ENCODE results near the gene PROS1. TPM values are rescaled to one million over a fixed set of nuclear protein-coding genes. Genes with fewer than 3 reads are reported as not detected.

Gene PROS1
- total and polyA plus RNA-seq, 9 of the 15 experiments (the other 6 are each of a cell fraction or from before 2014, with no cell fraction given): 5.5 to 50.5 (median 22.7) TPM

- Histone ChIP-seq H4K20me1 (replicated peaks; ENCODE audit: control insufficient read depth, insufficient read depth, low read length) (no peaks in the 10 kb centered on the region), H3K4me3 (no peak overlapping the region), H3K9me3 (replicated peaks; ENCODE audit: control insufficient read depth, insufficient read depth, low read depth, low read length) (no peaks in the 10 kb centered on the region), H3K4me1 (replicated peaks in 1 of 2; ENCODE audit: control insufficient read depth in 2 of 2, insufficient read depth in 2 of 2, low read length in 2 of 2) (no peaks in the 10 kb centered on the region), H3K27me3 (ENCODE audit: control insufficient read depth in 2 of 2, insufficient read depth in 2 of 2, low read length in 2 of 2) (no peaks in the 10 kb centered on the region), H2AFZ (ENCODE audit: low read depth, low read length) (no peak overlapping the region), H3K27ac (ENCODE audit: extremely low read depth, low read depth, low read length) (no peak overlapping the region), H3K9me1 (ENCODE audit: control insufficient read depth, insufficient read depth, low read length) (no peaks in the 10 kb centered on the region), H3K79me2 (ENCODE audit: control insufficient read depth, insufficient read depth, low read length) (no peaks in the 10 kb centered on the region; the same call in 2 of the 3 replicates), H3K4me2 (ENCODE audit: insufficient read depth, low read length) (no peak overlapping the region), H3K9ac (ENCODE audit: insufficient read depth in 1 of 2, low read depth in 2 of 2, low read length in 2 of 2) (no peak overlapping the region), H3K36me3 (ENCODE audit: control insufficient read depth, insufficient read depth, low read length) (0 out of 3 replicates have a peak, but pooled peaks cover 6% of the 10 kb centered on the region)
- intact Hi-C loops (cut with micrococcal nuclease) (no loop called here), in situ Hi-C loops (cut with MboI) (no loop called here)
- FAIRE-seq (no peak), ATAC-seq (no peak), DNase-seq (ENCODE audit: extremely low read depth in 1 of 4, low spot score in 3 of 4) (no peak)
- ChIA-PET CTCF (ENCODE audit: low intra/inter-chr PET ratio) (no interaction called here), POLR2A (interaction anchor here (1.6 to 2.2 kb wide), 2 partner anchors 11 to 12 kb away, joined by 8 to 14 read pairs; partner anchors contain the start of gene PROS1)
- BruUV-seq (replicated peaks): no TSS peak
- no CpG with 5 or more reads among the region's 1 CpG for WGBS (ENCODE audit: insufficient coverage, low coverage, missing lambda C conversion rate)
- TF ChIP-seq, protein P1, sequence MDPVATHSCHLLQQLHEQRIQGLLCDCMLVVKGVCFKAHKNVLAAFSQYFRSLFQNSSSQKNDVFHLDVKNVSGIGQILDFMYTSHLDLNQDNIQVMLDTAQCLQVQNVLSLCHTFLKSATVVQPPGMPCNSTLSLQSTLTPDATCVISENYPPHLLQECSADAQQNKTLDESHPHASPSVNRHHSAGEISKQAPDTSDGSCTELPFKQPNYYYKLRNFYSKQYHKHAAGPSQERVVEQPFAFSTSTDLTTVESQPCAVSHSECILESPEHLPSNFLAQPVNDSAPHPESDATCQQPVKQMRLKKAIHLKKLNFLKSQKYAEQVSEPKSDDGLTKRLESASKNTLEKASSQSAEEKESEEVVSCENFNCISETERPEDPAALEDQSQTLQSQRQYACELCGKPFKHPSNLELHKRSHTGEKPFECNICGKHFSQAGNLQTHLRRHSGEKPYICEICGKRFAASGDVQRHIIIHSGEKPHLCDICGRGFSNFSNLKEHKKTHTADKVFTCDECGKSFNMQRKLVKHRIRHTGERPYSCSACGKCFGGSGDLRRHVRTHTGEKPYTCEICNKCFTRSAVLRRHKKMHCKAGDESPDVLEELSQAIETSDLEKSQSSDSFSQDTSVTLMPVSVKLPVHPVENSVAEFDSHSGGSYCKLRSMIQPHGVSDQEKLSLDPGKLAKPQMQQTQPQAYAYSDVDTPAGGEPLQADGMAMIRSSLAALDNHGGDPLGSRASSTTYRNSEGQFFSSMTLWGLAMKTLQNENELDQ (CRISPR knock-in tag; IDR thresholded peaks at IDR 0.05; ENCODE audit: borderline replicate concordance): no peak
- TF ChIP-seq PHF8 (IDR thresholded peaks at IDR 0.05; ENCODE audit: borderline replicate concordance, low read length) (no peak), TFAP4 (CRISPR knock-in tag; IDR thresholded peaks at IDR 0.05; ENCODE audit: borderline replicate concordance) (no peak), ZNF3 (CRISPR knock-in tag; IDR thresholded peaks at IDR 0.05) (no peak)
- TF ChIP-seq, protein P2, sequence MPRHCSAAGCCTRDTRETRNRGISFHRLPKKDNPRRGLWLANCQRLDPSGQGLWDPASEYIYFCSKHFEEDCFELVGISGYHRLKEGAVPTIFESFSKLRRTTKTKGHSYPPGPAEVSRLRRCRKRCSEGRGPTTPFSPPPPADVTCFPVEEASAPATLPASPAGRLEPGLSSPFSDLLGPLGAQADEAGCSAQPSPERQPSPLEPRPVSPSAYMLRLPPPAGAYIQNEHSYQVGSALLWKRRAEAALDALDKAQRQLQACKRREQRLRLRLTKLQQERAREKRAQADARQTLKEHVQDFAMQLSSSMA (CRISPR knock-in tag; IDR thresholded peaks at IDR 0.05): no peak
- TF ChIP-seq, protein P3, sequence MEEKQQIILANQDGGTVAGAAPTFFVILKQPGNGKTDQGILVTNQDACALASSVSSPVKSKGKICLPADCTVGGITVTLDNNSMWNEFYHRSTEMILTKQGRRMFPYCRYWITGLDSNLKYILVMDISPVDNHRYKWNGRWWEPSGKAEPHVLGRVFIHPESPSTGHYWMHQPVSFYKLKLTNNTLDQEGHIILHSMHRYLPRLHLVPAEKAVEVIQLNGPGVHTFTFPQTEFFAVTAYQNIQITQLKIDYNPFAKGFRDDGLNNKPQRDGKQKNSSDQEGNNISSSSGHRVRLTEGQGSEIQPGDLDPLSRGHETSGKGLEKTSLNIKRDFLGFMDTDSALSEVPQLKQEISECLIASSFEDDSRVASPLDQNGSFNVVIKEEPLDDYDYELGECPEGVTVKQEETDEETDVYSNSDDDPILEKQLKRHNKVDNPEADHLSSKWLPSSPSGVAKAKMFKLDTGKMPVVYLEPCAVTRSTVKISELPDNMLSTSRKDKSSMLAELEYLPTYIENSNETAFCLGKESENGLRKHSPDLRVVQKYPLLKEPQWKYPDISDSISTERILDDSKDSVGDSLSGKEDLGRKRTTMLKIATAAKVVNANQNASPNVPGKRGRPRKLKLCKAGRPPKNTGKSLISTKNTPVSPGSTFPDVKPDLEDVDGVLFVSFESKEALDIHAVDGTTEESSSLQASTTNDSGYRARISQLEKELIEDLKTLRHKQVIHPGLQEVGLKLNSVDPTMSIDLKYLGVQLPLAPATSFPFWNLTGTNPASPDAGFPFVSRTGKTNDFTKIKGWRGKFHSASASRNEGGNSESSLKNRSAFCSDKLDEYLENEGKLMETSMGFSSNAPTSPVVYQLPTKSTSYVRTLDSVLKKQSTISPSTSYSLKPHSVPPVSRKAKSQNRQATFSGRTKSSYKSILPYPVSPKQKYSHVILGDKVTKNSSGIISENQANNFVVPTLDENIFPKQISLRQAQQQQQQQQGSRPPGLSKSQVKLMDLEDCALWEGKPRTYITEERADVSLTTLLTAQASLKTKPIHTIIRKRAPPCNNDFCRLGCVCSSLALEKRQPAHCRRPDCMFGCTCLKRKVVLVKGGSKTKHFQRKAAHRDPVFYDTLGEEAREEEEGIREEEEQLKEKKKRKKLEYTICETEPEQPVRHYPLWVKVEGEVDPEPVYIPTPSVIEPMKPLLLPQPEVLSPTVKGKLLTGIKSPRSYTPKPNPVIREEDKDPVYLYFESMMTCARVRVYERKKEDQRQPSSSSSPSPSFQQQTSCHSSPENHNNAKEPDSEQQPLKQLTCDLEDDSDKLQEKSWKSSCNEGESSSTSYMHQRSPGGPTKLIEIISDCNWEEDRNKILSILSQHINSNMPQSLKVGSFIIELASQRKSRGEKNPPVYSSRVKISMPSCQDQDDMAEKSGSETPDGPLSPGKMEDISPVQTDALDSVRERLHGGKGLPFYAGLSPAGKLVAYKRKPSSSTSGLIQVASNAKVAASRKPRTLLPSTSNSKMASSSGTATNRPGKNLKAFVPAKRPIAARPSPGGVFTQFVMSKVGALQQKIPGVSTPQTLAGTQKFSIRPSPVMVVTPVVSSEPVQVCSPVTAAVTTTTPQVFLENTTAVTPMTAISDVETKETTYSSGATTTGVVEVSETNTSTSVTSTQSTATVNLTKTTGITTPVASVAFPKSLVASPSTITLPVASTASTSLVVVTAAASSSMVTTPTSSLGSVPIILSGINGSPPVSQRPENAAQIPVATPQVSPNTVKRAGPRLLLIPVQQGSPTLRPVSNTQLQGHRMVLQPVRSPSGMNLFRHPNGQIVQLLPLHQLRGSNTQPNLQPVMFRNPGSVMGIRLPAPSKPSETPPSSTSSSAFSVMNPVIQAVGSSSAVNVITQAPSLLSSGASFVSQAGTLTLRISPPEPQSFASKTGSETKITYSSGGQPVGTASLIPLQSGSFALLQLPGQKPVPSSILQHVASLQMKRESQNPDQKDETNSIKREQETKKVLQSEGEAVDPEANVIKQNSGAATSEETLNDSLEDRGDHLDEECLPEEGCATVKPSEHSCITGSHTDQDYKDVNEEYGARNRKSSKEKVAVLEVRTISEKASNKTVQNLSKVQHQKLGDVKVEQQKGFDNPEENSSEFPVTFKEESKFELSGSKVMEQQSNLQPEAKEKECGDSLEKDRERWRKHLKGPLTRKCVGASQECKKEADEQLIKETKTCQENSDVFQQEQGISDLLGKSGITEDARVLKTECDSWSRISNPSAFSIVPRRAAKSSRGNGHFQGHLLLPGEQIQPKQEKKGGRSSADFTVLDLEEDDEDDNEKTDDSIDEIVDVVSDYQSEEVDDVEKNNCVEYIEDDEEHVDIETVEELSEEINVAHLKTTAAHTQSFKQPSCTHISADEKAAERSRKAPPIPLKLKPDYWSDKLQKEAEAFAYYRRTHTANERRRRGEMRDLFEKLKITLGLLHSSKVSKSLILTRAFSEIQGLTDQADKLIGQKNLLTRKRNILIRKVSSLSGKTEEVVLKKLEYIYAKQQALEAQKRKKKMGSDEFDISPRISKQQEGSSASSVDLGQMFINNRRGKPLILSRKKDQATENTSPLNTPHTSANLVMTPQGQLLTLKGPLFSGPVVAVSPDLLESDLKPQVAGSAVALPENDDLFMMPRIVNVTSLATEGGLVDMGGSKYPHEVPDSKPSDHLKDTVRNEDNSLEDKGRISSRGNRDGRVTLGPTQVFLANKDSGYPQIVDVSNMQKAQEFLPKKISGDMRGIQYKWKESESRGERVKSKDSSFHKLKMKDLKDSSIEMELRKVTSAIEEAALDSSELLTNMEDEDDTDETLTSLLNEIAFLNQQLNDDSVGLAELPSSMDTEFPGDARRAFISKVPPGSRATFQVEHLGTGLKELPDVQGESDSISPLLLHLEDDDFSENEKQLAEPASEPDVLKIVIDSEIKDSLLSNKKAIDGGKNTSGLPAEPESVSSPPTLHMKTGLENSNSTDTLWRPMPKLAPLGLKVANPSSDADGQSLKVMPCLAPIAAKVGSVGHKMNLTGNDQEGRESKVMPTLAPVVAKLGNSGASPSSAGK (IDR thresholded peaks at IDR 0.05): no peak
Observed at GRCh38 chr3:93961026-93961425, 12.7 kb downstream of the PROS1 start.

All from K562 (cell line).